Loucy (cell line): ENCODE results near the gene CLIC6.

ENCODE experiments used
- H2AFZ ChIP-seq: fragments of 200-600 bp; sonication (generic); 2 replicates; pipeline ENCODE4 v1.6.0; 2016; ENCODE audit warnings: antibody characterized with exemption, mild to moderate bottlenecking, low read length, moderate library complexity
- H3F3A ChIP-seq: fragments of 200-600 bp; 2 replicates; pipeline ENCODE4 v1.6.0; 2016; ENCODE audit warnings: antibody characterized with exemption, low read depth, mild to moderate bottlenecking
- H3K27me3 ChIP-seq: fragments of 200-600 bp; sonication (generic); 2 replicates; pipeline ENCODE4 v1.6.1; 2014; ENCODE audit warnings: low read length, mild to moderate bottlenecking; ENCODE audit not compliant: insufficient read depth, poor library complexity, severe bottlenecking
- H3K36me3 ChIP-seq: fragments of 200-600 bp; sonication (generic); 2 replicates; pipeline ENCODE4 v1.6.1; 2016; ENCODE audit warnings: low read length; ENCODE audit not compliant: insufficient read depth
- H3K4me1 ChIP-seq: fragments of 200-600 bp; sonication (generic); 2 replicates; pipeline ENCODE4 v1.5.1; 2014; ENCODE audit warnings: low read length, mild to moderate bottlenecking; ENCODE audit not compliant: insufficient read depth, poor library complexity, severe bottlenecking
- H3K4me2 ChIP-seq: fragments of 200-600 bp; sonication (generic); 2 replicates; pipeline ENCODE4 v1.6.0; 2014; ENCODE audit warnings: antibody characterized with exemption, low read length, low read depth, mild to moderate bottlenecking; ENCODE audit not compliant: poor library complexity, severe bottlenecking
- H3K4me3 ChIP-seq: fragments of 200-600 bp; sonication (generic); 2 replicates; pipeline ENCODE4 v1.5.1; 2014; ENCODE audit warnings: low read length, mild to moderate bottlenecking, mixed read lengths; ENCODE audit not compliant: poor library complexity, severe bottlenecking
- H3K79me2 ChIP-seq: fragments of 200-600 bp; sonication (generic); 2 replicates; pipeline ENCODE4 v1.6.1; 2014; ENCODE audit warnings: low read length; ENCODE audit not compliant: insufficient read depth
- H3K9ac ChIP-seq: fragments of 200-600 bp; sonication (generic); 2 replicates; pipeline ENCODE4 v1.6.0; 2014; ENCODE audit warnings: mild to moderate bottlenecking, low read depth, low read length, moderate library complexity; ENCODE audit not compliant: poor library complexity, severe bottlenecking
- H3K9me2 ChIP-seq: fragments of 200-600 bp; sonication (generic); replicated peaks from 2 replicates; pipeline ENCODE4 v1.6.1; 2016; ENCODE audit warnings: low read depth, low read length, mixed read lengths
- H3K9me3 ChIP-seq: fragments of 200-600 bp; sonication (generic); 2 replicates; pipeline ENCODE4 v1.6.1; 2014; ENCODE audit warnings: mild to moderate bottlenecking, antibody characterized with exemption, low read length, low read depth; ENCODE audit not compliant: insufficient read depth
- H4K20me1 ChIP-seq: fragments of 200-600 bp; sonication (generic); 2 replicates; pipeline ENCODE4 v1.6.0; 2014; ENCODE audit warnings: antibody characterized with exemption, low read length, mild to moderate bottlenecking; ENCODE audit not compliant: insufficient read depth, poor library complexity, severe bottlenecking
- EZH2phosphoT487 ChIP-seq: fragments of 200-600 bp; IDR thresholded peaks from 2 replicates; pipeline ENCODE4 v1.6.1; 2018; ENCODE audit warnings: antibody characterized with exemption, mild to moderate bottlenecking, moderate library complexity, borderline replicate concordance
- TF ChIP-seq, protein P1 (sequence below): fragments of 200-600 bp; sonication (generic); conservative IDR thresholded peaks from 2 replicates; pipeline ENCODE4 v1.5.1; 2014; ENCODE audit warnings: mild to moderate bottlenecking, antibody characterized with exemption, low read length

The CLIC6 gene

DNA sequence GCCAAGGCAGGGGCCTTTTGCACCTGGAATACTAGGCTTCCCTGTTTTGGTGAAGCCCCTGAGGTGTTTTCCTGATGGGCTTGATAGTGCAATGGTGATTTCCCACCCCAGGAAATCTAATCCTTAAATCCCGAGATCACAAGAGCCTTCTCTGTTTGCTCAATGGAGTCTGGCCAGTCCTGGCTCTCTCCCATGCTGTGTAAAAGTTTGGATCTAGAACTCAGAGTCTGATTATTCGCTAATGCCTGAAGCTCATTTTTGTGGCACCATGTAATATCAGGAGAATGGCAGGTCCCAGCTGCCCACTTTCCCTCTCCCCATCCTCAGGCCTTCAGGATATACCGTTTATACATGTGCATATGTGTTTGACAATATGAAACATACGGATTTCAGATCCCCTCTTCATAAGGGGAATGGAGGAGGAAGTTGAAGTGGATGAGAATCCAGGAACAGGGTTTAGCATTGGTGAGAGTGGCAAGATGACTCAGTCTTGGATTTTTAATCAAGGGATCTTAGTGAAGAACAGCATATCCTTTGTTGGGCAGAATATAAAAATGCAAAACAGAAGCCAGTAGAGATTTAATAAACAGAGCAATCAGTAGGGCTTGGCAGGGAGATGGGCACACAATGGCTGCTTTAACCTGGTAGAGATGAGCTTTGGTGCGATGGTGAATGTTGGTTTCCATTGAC is 62.1 kb downstream of the CLIC6 start:
- no peaks in the 10 kb centered on the region for H4K20me1 ChIP-seq
- no peaks in the 10 kb centered on the region for H3K36me3 ChIP-seq
- H3K4me1 ChIP-seq: peaks cover 7% of the 10 kb centered on the region
- no peaks in the 10 kb centered on the region for H3K9me3 ChIP-seq
- no peak overlapping the region for H2AFZ ChIP-seq
- no peaks in the 10 kb centered on the region for H3K27me3 ChIP-seq
- no peaks in the 10 kb centered on the region for H3K79me2 ChIP-seq
- no peak for TF ChIP-seq EZH2phosphoT487
- TF ChIP-seq, protein P1, sequence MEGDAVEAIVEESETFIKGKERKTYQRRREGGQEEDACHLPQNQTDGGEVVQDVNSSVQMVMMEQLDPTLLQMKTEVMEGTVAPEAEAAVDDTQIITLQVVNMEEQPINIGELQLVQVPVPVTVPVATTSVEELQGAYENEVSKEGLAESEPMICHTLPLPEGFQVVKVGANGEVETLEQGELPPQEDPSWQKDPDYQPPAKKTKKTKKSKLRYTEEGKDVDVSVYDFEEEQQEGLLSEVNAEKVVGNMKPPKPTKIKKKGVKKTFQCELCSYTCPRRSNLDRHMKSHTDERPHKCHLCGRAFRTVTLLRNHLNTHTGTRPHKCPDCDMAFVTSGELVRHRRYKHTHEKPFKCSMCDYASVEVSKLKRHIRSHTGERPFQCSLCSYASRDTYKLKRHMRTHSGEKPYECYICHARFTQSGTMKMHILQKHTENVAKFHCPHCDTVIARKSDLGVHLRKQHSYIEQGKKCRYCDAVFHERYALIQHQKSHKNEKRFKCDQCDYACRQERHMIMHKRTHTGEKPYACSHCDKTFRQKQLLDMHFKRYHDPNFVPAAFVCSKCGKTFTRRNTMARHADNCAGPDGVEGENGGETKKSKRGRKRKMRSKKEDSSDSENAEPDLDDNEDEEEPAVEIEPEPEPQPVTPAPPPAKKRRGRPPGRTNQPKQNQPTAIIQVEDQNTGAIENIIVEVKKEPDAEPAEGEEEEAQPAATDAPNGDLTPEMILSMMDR: no peak
- no peaks in the 10 kb centered on the region for H3K9me2 ChIP-seq
- no peaks in the 10 kb centered on the region for H3F3A ChIP-seq
- H3K9ac ChIP-seq: no peak overlapping the region
- H3K4me2 ChIP-seq: no peak overlapping the region
- H3K4me3 ChIP-seq: no peak overlapping the region

DNA sequence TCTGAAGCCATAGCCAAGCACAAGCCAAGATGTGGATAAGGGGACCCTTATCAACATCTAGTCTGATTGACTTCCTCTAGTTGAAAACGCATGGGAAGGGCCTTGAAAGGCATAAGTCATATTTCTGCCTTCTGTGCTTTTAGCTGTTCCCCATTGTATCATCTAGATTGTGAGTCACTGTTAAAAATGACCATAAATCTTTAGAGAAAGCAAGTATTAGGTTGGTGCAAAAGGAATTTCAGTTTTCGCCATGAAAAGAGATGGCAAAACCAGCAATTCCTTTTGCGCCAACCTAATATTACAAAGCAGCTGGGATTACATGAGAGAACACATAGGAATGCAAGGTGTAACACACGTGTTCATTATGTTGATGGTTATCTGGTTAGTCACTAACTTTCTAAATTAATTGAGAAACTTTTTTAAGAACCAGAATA is 63.6 kb downstream of the CLIC6 start:
- H3K9me2 ChIP-seq: no peaks in the 10 kb centered on the region
- TF ChIP-seq, protein P1: no peak
- no peak for TF ChIP-seq EZH2phosphoT487
- no peak overlapping the region for H3K4me3 ChIP-seq
- no peak overlapping the region for H3K4me2 ChIP-seq
- H3K9ac ChIP-seq: no peak overlapping the region
- no peaks in the 10 kb centered on the region for H3K36me3 ChIP-seq
- no peaks in the 10 kb centered on the region for H3K9me3 ChIP-seq
- no peaks in the 10 kb centered on the region for H4K20me1 ChIP-seq
- no peak overlapping the region for H2AFZ ChIP-seq
- no peaks in the 10 kb centered on the region for H3K27me3 ChIP-seq
- no peaks in the 10 kb centered on the region for H3K4me1 ChIP-seq
- no peaks in the 10 kb centered on the region for H3F3A ChIP-seq
- no peaks in the 10 kb centered on the region for H3K79me2 ChIP-seq

DNA sequence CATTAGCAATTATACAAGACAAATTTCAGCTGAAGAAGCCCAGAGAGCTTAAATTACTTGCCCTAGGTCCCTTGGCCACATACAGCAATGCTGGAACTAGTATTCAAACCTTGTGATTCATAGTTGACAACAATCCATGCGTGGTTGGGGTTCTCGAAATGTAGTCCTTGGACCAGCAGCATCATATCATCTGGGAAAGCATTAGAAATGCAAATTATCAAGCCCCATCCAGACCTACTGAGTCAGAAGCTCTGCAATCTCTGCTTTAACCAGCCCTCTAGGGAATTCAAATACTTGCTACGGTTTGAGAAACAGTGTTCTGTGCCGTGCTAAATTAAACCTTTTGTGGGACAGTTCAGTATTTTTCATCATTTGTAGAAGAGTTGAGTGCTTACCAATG is 65.1 kb downstream of the CLIC6 start:
- Histone ChIP-seq H3K79me2 (no peaks in the 10 kb centered on the region), H3K4me1 (no peaks in the 10 kb centered on the region), H4K20me1 (no peaks in the 10 kb centered on the region), H3K4me3 (no peak overlapping the region), H3F3A (no peaks in the 10 kb centered on the region), H3K4me2 (no peak overlapping the region), H3K27me3 (no peaks in the 10 kb centered on the region), H3K9me2 (no peaks in the 10 kb centered on the region), H3K36me3 (no peaks in the 10 kb centered on the region), H3K9ac (no peak overlapping the region), H2AFZ (no peak overlapping the region), H3K9me3 (no peaks in the 10 kb centered on the region)
- TF ChIP-seq, protein P1: no peak
- no peak for TF ChIP-seq EZH2phosphoT487
